Activated T-cell treated with anti-CD3 and anti-CD28 coated beads, Interleukin-2, amount 50 U/mL, for 48 hours (primary cell): ENCODE results near the gene LIMK1.
"Not testable (repeated sequence)": the region's sequence is repeated elsewhere in the genome, so short reads cannot be mapped to it uniquely, and the experiment has no call there.

ENCODE experiments used
- DNase-seq, 2 experiments: peaks; one replicate each; pipeline ENCODE4 v3.0.0-alpha.2; 2020

Gene LIMK1

DNA sequence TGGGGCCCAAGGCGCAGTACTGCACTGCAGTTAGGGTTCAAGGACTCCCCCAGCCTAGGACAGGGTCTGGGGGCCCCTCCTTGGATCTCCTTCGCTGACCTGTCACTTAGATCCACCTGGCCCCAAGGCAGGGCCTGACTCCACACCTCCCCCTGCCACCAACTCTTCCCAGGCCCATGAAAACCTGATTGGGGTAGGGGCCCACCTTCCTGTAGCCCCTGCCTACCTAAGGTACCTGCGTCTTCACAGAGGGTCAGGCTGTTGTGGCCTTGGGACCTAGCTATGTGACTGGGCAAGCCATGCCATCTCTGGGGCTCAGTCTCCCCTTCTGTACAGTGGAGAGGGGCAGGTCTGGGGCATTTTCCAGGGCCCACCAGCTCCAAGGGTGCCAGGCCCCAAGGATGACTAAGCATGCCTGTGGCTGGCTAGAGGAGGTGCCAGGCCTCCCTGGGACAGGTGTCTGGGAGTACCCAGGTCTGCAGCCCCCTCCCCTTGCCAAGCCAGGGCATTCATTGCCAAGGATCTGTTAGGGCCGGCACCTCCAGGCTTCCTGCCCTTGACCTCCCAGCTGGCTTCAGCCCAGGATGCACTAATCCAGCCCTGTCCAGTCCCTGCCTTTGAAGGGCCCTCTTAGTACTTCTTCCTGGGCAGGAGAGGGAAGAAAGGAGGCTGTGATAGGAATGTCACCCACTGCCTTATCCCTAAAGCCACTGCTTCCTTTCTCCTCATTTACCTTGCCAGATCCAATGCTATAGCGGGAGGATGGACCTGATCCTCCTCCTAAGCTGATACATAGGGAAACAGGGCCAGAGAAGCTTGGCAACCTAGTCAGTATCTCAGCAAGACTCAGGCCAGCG is 1.3 kb downstream of the LIMK1 start:
- DNase-seq, result no peak

GRCh38 chr7:74087791-74088453 is 4.3 kb downstream of the LIMK1 start:
- no peak for DNase-seq

- peak in 1 of 2 experiments; percentile 23 for DNase-seq
These were observed 8.8 kb downstream of the LIMK1 start for GRCh38 chr7:74092321-74092963.

GRCh38 chr7:74092964-74093471 is 9.4 kb downstream of the LIMK1 start:
- no peak for DNase-seq

GRCh38 chr7:74093671-74094223 is 10.1 kb downstream of the LIMK1 start:
- no peak for DNase-seq

DNA sequence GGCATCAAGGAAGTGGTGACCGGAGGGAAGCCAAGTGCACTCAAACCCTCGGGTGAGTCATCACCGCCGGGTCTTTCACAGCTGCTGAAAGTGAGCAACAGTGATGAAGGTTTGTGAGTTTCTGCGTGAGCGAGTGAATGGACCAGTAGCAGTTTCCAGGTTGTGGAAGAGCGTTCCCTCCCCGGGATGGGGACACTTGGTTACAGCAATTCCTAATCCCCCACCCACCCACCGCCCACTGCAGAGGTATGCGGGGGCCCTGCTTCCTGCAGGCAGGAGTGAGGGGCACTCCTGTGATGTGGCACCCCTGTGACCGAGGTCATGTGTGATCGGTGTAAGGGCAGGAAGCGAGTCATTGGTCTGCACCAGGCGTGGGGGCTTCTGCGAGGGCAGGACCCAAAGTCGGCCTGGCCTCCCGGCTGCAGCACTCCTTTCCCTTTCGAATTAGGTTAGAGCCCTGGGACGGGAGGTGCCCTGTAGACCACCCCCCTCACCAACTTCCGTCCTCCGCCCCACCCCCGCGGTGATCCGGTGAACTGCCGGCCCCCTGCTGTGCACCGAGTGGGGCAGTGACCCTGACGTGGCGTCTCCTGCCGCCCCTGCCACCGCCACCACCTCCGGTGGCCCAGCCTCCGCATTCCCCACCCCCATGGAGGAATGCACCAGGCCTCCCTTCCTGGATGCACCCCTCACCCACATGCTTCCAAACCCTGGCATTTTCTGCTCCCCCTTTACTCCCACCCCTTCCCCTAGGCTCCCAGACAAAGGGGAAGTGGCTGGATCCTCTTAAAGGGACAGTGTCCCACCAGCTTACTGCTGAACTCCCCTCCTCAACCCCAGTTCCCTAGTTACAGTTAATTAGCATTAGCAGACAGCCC is 10.9 kb downstream of the LIMK1 start:
- DNase-seq, result peak; percentile 87 to 88

- DNase-seq, result no peak
These were observed 11.5 kb downstream of the LIMK1 start for GRCh38 chr7:74095135-74095534.

GRCh38 chr7:74097937-74098614 is 14.5 kb downstream of the LIMK1 start:
- DNase-seq, result no peak

- no peak for DNase-seq
These were observed 15.4 kb downstream of the LIMK1 start for GRCh38 chr7:74099031-74099430.

DNA sequence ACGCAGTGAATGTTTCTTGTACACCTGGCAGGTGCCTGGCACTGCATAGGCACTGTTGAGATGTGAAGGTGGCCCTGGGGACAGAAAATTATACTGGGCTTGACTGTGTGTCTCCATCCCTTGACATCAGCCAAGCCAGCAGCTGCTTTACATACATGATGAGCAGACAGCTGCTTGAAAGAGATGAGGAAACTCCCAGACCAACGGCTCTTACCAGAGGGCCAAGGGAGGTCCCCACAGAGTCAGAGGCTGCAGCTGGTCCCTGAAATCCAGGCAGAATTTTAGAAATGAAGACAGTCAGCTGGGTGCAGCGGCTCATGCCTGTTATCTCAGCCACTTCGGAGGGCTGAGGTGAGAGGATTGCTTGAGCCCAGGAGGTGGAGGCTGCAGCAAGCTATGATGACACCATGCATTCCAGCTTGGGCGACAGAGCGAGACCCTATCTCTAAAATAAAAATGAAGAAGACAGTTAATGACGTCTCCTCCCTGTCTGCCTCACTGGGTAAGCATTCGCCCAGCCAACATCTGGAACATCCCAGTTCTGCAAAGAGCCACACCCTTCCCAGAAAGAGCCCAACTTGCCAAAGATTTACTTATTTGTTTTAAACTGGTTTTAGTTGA is 17.6 kb downstream of the LIMK1 start:
- DNase-seq, result no peak

GRCh38 chr7:74103219-74103772 is 19.7 kb downstream of the LIMK1 start:
- DNase-seq, result no peak

- DNase-seq, result no peak
These were observed 21.1 kb downstream of the LIMK1 start for GRCh38 chr7:74104702-74105101.

GRCh38 chr7:74105992-74106391 is 22.4 kb downstream of the LIMK1 start:
- no peak for DNase-seq

GRCh38 chr7:74106846-74107245 is 23.2 kb downstream of the LIMK1 start:
- no peak for DNase-seq

GRCh38 chr7:74115326-74115725 is 31.7 kb downstream of the LIMK1 start:
- no peak for DNase-seq

DNA sequence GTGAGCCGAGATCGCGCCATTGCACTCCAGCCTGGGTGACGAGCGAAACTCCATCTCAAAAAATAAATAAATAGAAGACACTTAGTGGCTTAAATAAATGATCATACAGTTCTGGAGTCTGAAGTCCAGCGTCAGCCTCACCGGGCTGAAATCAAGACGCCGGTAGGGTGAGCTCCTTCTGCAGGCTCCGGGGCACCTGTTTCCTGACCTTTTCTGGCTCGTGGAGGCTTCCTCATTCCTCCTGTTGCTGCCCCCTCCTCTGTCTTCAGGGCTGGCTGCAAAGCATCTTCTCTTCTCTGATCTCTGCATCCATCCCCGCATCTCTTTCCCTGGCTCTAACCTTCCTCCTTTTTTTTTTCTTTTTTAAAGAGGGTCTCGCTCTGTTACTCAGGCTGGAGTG is 32.8 kb downstream of the LIMK1 start:
- DNase-seq, result no peak

DNA sequence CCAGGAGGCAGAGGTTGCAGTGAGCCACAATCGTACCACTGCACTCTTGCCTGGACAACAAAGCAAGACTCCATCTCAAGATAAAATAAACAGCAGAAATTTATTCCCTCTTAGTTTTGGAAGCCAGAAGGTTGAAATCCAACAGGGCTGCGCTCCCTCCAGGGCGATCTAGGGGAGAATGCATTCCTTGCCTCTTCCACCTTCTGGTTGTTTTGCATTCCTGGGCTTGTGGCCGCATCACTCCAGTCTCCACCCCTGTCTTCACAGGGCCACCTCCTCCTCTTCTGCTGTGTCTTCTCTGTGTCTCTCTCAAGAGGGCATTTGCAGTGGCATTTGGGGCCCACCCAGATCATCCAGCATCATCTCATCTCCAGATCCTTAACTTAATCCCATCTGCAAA is 36.2 kb downstream of the LIMK1 start:
- no peak for DNase-seq

GRCh38 chr7:74121401-74122249 is 38.0 kb downstream of the LIMK1 start:
- DNase-seq, result no peak

DNA sequence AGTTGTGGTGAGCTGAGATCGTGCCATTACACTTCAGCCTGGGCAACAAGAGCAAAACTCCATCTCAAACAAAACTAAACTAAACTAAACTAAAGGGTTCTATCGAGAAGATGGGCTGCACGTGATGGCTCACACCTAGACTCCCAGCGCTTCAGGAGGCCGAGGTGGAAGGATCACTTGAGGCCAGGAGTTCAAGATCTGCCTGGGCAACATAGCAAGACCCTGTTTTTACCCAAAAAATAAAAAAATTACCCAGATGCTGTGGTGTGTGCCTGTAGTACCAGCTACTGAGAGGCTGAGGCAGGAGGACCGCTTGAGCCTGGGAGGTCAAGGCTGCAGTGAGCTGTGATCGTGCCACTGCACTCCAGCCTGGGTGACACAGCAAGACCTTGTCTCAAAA is 40.3 kb downstream of the LIMK1 start:
- not testable (repeated sequence) for DNase-seq
